Germinal center (tissue), 1 donor: ENCODE measurements around the gene P2RY6.
"Not testable (repeated sequence)": the region's sequence is repeated elsewhere in the genome, so short reads cannot be mapped to it uniquely, and the experiment has no call there.

ENCODE experiments used
- DNase-seq: peaks from one replicate; pipeline ENCODE4 v3.0.0; 2012; ENCODE audit warnings: mixed read lengths, low spot score

The P2RY6 gene, protein sequence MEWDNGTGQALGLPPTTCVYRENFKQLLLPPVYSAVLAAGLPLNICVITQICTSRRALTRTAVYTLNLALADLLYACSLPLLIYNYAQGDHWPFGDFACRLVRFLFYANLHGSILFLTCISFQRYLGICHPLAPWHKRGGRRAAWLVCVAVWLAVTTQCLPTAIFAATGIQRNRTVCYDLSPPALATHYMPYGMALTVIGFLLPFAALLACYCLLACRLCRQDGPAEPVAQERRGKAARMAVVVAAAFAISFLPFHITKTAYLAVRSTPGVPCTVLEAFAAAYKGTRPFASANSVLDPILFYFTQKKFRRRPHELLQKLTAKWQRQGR

GRCh38 chr11:73271936-73272679 is at the start of gene P2RY6:
P2RY6 (plus strand) TSS chr11:73272338; CDS start chr11:73296519, 24,181 bp downstream.
- DNase-seq: no peak

DNA sequence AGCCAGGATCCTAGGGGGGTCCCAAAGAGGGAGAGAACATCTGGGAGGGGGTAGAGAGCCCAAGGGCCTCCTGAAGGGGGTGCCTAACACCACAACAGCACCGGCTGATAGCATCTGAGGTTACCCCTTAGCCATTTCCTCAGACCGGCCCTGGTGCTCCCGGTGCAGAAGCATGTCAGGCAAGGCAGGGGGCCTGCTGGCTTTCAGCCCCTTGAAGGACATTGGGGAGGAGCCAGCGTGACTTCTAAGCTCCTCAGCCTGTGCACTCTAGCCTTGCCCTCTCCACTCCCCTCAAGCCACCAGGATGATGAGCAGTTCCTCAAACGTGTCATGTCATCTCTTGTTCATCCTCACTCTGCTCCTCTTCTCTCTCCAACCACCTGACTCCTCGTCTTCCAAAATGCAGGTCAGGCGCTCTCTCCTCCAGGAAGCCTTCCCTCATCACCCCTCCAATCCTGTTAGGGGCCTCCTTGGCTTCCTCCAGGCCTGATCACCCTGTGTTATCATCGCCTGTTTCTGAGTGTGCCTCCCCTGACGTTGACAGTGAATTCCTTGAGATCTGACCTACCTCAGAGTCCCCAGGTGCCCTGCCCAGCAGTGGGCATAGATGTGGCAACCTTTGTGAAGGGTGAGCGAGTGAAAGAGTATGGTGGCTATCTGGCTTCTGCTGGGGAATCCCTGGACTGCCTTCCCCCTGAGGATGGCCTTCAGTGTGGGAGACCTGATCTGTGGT is 48.0 kb upstream of the P2RY6 start:
- DNase-seq: no peak

DNA sequence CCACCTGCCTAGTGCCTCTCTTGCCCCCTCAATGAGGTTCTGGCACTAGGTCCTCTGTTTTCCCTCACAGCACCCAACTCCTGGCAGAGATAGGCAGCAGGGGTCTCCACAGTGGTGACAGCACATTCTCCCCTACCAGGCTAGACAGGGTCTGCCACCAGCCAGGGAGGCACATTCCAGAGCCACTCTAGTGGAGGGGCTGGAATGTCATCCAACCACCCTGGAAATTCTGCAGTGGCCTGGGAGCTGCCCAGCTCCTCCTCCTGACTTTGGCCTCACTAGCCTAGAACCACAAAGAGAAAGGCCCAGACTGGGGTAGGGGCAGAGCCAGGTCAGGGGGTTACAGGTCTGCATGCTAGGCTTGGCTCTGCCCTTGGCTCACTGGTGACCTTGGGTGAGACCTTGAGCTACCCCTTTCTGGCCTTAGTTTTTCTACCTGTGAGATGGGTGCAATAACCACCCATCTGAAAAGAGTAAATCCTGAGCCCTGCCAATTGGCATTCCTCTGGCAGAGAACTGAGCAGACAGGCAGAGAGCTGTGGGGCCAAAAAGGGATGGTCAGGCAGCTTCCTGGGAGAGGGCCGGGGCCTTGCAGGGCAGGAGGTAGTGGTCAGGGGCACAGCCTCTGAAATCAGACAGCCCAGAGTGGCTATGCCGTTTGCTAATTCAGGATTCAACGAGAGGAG is 47.0 kb upstream of the P2RY6 start:
- DNase-seq: no peak

DNA sequence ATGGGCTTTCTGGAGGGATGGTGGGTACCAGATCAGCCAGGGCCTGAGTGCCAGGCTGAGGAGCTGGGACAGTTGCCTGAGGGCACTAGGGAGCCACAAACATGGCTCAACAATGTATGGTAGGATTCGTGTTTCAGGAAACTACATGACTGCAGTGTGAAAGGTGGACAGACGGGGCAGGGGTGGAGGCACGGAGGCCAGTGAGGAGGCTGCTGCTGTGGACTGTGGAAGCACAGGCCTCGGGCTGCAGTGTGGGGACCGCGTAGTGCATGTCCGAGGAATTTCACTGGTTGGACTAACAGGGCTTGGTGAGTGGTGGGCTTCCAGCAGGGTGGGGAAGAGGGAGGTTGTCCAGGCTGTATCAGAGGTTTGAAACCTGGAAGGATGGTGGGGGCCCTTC is 46.3 kb upstream of the P2RY6 start:
- no peak for DNase-seq

DNA sequence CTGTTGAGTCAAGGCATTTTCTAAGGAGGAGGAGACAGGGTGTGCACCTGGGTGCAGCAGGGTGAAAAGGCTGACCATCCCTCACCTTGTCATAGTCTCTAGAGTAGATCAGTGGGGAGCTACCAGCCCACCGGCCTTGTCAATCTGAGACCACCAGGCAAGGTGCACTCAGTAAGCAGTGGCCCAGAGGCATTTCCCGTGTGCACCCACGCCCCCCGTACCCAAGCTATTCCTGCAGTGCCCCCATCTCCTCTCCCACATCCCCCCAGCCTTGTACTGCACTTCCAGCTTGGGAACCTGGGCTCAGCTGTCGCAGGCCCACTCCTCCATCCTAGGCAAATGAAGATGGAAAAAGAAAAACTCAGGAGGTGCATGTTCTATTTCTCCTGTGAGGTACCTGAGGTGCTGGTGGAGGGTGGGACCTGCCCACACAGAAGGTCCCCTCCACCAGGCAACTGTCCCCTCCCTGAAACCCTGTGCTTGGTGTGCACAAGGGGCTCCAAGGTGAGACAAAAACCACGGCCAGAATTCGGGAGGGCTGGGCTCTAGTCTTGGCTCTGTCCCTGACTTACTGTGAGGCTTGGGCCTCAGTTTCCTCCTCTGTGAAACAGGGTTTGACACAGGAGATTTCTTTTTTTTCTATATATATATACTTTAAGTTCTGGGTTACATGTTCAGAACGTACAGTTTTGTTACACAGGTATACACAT is 45.7 kb upstream of the P2RY6 start:
- no peak for DNase-seq

DNA sequence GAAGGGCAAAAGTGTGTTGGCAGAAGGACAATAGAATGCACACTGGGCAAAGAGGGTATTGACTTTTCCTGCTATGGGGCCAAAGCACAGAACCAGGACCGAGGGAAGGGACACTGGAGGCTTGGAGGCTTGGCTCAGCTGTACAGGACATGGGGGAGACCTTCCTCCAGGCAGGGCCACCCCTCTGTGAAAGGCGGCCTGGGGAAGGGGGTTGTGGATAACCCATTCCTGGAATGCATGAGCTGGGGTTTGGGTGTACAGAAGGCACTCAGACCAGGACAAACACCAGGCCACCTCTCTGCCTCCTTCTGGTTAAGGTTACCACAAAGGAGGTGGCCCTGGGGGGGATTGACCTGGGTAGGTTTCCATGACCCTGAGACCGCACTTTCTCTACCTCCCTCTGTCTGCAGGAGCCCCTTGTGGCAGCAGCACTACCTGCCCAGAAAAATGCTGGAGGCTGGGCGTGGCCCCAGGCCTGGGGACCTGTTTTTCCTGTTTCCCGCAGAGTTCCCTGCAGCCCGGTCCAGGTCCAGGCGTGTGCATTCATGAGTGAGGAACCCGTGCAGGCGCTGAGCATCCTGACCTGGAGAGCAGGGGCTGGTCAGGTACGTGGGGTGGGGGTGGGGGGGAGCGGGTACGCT is 44.4 kb upstream of the P2RY6 start:
- no peak for DNase-seq

GRCh38 chr11:73228268-73229134 is 43.6 kb upstream of the P2RY6 start:
- no peak for DNase-seq

DNA sequence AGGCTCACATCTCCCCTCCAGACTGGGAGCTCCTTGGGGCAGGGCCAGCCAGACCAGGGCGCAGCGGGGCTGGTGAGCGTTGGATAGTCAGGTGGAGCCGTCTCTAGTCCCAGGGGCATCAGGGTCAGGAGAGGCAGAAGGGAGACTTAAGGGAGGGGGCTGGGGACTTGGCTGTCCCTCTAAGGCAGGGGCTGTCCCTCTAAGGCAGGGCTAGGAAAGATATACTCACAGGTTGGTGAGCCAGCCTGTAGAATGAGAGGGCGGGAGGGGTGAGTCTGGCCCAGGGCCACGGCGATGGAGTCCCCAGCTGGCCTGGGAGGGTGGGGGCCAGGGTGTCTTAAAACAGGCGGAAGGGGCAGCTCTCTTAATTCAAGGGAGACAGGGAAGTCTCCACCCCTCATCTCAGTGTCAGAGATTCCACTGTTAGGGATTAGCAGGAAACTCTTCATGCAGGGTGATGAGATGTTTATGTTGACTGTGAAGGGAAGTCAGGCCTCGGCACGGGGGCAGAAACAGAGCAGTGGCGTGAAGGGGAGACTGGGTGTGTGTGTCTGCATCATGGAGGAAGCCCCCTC is 42.7 kb upstream of the P2RY6 start:
- DNase-seq: no peak

DNA sequence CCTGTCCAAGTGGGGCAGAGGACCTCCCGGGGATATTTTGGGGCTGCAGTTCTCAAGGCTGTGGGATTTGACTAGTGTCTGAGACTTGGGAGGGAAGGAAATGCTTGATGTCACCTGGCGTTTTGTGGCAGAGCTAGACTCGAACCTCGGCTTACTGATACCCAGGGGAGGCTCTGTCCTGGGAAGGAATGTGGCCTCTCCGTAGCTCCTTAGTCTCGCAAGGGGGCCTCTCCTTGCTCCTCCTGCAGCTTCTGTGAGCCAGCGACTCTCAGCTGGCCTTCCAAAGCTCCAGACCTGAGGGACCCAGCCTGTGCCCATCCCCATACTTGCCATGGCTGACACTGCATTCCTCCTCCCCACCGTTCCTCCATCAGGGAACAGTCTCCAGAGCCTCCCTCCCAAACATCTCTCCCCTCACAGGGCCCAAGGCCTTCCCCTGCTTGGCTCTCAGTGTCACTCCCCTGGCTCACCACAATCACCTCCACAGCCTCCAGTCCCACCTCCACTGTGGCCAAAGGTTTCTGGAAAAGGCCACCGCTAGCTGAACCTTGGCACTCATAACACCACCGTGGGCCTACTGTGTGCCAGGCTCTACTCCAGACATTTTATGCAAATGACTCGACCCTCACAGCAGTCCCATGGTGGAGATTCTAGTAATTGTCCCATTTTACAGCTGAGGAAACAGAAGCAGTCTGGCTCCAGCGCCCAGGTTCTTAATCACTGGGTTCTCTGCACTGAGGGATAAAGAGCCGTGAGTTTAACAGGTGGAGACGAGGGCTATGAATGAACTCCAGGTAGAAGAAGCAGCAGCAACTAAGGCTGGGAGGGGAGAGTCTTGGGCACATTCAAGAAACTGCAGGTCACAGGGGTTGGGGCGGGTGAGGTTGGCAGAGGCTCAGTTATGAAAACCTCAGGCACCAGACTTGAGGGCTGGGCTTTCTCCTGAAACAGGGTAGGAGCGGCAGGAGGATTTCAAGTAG is 42.0 kb upstream of the P2RY6 start:
- no peak for DNase-seq

GRCh38 chr11:73230931-73231330 is 41.2 kb upstream of the P2RY6 start:
- no peak for DNase-seq

DNA sequence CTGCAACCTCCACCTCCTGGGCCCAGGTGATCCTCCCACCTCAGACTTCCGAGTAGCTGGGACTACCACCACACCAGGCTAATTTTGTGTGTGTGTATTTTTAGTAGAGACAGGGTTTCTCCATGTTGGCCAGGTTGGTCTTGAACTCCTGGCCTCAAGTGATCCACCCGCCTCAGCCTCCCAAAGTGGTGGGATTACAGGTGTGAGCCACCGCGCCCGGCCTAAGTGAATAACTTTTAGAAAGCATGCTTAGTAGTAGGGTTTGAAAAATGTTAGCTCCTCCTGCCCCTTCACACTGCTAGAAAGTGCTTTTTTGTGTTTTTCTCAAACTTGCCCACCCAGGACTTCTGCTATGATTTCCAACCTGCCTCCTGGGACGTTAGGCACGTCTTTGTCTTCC is 39.7 kb upstream of the P2RY6 start:
- DNase-seq: not testable (repeated sequence)

DNA sequence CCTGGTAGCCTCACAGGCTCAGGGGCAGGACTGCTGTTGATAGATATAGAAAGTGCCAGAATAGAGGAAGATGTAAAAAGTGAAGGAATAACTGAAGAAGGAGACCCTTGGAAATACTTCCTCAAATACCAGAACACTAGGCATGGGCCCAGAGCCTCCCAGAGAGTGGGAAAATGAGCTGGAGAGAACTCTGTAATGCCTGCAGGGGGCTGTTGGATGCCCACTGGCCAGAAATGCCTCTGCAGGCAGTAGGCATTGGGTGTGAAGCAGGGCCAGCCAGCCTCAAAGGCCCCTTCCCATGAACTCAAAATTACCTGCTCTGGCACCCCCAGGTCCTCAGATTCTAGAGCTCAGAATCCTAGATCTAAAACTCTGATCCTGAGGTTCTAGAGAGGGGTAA is 38.9 kb upstream of the P2RY6 start:
- DNase-seq: no peak

DNA sequence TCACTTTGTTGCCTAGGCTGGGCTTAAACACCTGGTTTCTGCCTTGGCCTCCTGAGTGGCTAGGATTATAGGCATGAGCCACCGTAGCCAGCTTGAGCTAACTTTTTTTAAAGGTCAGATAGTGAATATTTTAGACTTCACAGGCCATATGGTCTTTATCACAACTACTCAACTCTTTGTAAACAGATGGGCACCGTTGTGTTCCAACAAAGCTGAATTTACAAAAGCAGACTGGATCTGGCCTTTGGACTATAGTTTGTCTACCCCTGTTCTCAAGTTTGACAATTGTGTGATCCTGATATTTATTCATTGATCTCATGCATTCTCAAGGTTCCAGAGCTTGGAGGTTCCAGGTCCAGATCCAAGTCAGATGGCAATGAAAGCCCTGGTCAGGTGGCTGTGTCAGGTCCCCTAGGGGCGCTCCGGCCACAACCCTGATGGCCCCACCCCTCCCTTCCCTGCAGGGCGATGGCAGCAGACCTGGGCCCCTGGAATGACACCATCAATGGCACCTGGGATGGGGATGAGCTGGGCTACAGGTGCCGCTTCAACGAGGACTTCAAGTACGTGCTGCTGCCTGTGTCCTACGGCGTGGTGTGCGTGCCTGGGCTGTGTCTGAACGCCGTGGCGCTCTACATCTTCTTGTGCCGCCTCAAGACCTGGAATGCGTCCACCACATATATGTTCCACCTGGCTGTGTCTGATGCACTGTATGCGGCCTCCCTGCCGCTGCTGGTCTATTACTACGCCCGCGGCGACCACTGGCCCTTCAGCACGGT is 38.3 kb upstream of the P2RY6 start:
- DNase-seq: no peak

DNA sequence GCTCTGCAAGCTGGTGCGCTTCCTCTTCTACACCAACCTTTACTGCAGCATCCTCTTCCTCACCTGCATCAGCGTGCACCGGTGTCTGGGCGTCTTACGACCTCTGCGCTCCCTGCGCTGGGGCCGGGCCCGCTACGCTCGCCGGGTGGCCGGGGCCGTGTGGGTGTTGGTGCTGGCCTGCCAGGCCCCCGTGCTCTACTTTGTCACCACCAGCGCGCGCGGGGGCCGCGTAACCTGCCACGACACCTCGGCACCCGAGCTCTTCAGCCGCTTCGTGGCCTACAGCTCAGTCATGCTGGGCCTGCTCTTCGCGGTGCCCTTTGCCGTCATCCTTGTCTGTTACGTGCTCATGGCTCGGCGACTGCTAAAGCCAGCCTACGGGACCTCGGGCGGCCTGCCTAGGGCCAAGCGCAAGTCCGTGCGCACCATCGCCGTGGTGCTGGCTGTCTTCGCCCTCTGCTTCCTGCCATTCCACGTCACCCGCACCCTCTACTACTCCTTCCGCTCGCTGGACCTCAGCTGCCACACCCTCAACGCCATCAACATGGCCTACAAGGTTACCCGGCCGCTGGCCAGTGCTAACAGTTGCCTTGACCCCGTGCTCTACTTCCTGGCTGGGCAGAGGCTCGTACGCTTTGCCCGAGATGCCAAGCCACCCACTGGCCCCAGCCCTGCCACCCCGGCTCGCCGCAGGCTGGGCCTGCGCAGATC is 37.5 kb upstream of the P2RY6 start:
- DNase-seq: no peak

- DNase-seq: no peak
Measured at GRCh38 chr11:73235236-73235786, 36.8 kb upstream of the P2RY6 start.

DNA sequence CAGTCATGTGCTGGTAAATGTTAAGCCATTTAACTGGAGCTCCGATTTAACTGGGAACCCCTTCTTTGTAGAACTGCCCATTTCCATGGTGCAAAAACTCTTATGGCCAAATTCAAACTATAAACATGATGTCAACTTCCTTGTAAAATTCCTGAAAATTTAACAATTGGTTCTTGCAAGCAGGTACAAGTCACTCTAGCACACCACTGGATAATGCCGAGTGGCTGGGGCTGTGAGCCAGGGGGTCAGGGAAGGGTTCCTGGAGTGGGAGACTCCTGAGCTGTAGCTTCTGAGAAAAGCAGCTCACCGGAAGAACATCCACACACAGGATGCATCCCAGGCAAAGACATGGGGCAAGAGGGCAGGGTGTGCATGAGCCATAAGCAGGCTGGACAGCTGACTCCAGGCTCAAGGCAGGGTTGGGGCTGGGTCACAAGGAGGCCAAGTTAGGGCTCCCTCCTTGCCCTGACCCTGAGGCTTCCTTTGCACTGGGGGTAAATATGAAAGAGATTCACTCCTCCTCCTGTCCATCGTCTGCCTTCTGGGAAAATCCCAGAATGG is 35.9 kb upstream of the P2RY6 start:
- DNase-seq: no peak
